ENCODE measurements around the gene MEIOSIN.

GRCh38 chr19:45747513-45747912 lies 14.3 kb downstream of the MEIOSIN start:
- no peak for TF ChIP-seq CTCF (IDR thresholded peaks at IDR 0.05)
- no peak for TF ChIP-seq EP300 (IDR thresholded peaks at IDR 0.05)
- no peak for TF ChIP-seq POLR2A (IDR thresholded peaks at IDR 0.05)
